SK-N-SH (cell line): ENCODE results near the gene SEMA3F. TPM values are rescaled to one million over a fixed set of nuclear protein-coding genes. Genes with fewer than 3 reads are reported as not detected.

ENCODE experiments used
- CTCF ChIA-PET: fragments of 300-600, 350-600 bp; formaldehyde crosslinking; extraction: SDS; loops from one replicate; lab custom pipeline; 2021; lab: Yijun Ruan, JAX
- POLR2A ChIA-PET: fragments of 350-600 bp; sonication (Branson Sonifier 250); formaldehyde crosslinking; extraction: SDS; loops from one replicate; lab custom pipeline; 2020; ENCODE audit warnings: antibody characterized with exemption, inconsistent platforms; lab: Yijun Ruan, JAX
- DNase-seq: peaks from one replicate; pipeline ENCODE4 v3.0.0; 2012
- H2AFZ ChIP-seq: fragments of 200-600 bp; sonication (generic); 2 replicates; pipeline ENCODE4 v1.8.1; 2016; ENCODE audit warnings: antibody characterized with exemption, mild to moderate bottlenecking, low read depth
- H3F3A ChIP-seq: fragments of 200-600 bp; sonication (generic); replicated peaks from 2 replicates; pipeline ENCODE3; 2016; ENCODE audit warnings: antibody characterized with exemption, mild to moderate bottlenecking; ENCODE audit not compliant: insufficient read depth
- H3K27ac ChIP-seq, 2 experiments: fragments of 200-500 bp in 1 of 2; fragments of 200-600 bp in 1 of 2; sonication (Bioruptor generic) in 1 of 2; sonication (generic), shearing (Covaris generic) in 1 of 2; 2 replicates each; pipeline versions ENCODE4 v1.5.1 to v1.6.1; 2014 to 2016; ENCODE audit warnings: low read depth in 2 of 2, inconsistent platforms in 1 of 2, low read length in 1 of 2, mild to moderate bottlenecking in 1 of 2, mixed read lengths in 1 of 2
- H3K27me3 ChIP-seq: fragments of 200-600 bp; sonication (generic), shearing (Covaris generic); 2 replicates; pipeline ENCODE4 v1.6.1; 2016; ENCODE audit warnings: mixed run types; ENCODE audit not compliant: insufficient read depth
- H3K36me3 ChIP-seq, 2 experiments: fragments of 200-500 bp in 1 of 2; fragments of 200-600 bp in 1 of 2; sonication (Bioruptor generic) in 1 of 2; sonication (generic) in 1 of 2; replicated peaks in 1 of 2; 2 replicates each; pipeline versions ENCODE3 to v1.5.1; 2014 to 2016; ENCODE audit warnings: low read length in 1 of 2, mild to moderate bottlenecking in 1 of 2; ENCODE audit not compliant: insufficient read depth in 2 of 2, control insufficient read depth in 1 of 2
- H3K4me1 ChIP-seq, 2 experiments: fragments of 200-500 bp in 1 of 2; fragments of 200-600 bp in 1 of 2; sonication (Bioruptor generic) in 1 of 2; sonication (generic), shearing (Covaris generic) in 1 of 2; 2 replicates each; pipeline versions ENCODE4 v1.5.1 to v1.6.1; 2014 to 2016; ENCODE audit warnings: low read depth in 1 of 2, low read length in 1 of 2, mixed run types in 1 of 2; ENCODE audit not compliant: insufficient read depth in 2 of 2, control insufficient read depth in 1 of 2
- H3K4me2 ChIP-seq: fragments of 200-600 bp; sonication (generic), shearing (Covaris generic); 2 replicates; pipeline ENCODE4 v1.6.1; 2017; ENCODE audit warnings: mixed run types
- H3K4me3 ChIP-seq, 2 experiments: fragments of 200-500 bp in 1 of 2; fragments of 200-600 bp in 1 of 2; sonication (Bioruptor generic) in 1 of 2; sonication (generic), shearing (Covaris generic) in 1 of 2; 2 replicates each; pipeline versions ENCODE4 v1.5.1 to v1.8.1; 2014 to 2016; ENCODE audit warnings: low read depth in 2 of 2, inconsistent platforms in 1 of 2, low read length in 1 of 2, mild to moderate bottlenecking in 1 of 2, mixed read lengths in 1 of 2, moderate library complexity in 1 of 2
- H3K79me2 ChIP-seq: fragments of 200-600 bp; sonication (generic); 2 replicates; pipeline ENCODE4 v1.8.1; 2017; ENCODE audit warnings: mild to moderate bottlenecking; ENCODE audit not compliant: insufficient read depth
- H3K9ac ChIP-seq: fragments of 200-600 bp; sonication (generic); 2 replicates; pipeline ENCODE4 v1.6.1; 2017; ENCODE audit warnings: mixed run types
- H3K9me2 ChIP-seq: fragments of 200-600 bp; sonication (generic); 2 replicates; pipeline ENCODE4 v1.6.1; 2017; ENCODE audit warnings: mixed run types
- H3K9me3 ChIP-seq: fragments of 200-600 bp; sonication (generic); 2 replicates; pipeline ENCODE4 v1.6.1; 2017; ENCODE audit warnings: mixed run types, mild to moderate bottlenecking, moderate library complexity
- H4K20me1 ChIP-seq: fragments of 200-600 bp; sonication (generic); 2 replicates; pipeline ENCODE4 v1.6.1; 2017; ENCODE audit warnings: mild to moderate bottlenecking, mixed run types; ENCODE audit not compliant: insufficient read depth
- CHD2 ChIP-seq: fragments of 150-350 bp; IDR thresholded peaks from 2 replicates; pipeline ENCODE4 v1.6.1; 2018; ENCODE audit warnings: low read length; ENCODE audit not compliant: partially characterized antibody
- EP300 ChIP-seq, 2 experiments: IDR thresholded peaks; 2 replicates each; pipeline versions ENCODE4 v1.4.0 to v1.6.1; 2012; ENCODE audit warnings: borderline replicate concordance in 1 of 2, low read depth in 1 of 2, low read length in 1 of 2
- GATA2 ChIP-seq: sonication (generic); formaldehyde crosslinking; IDR thresholded peaks from 2 replicates; pipeline ENCODE4 v1.5.0; 2020; ENCODE audit warnings: mild to moderate bottlenecking, missing genetic modification reagents
- MAX ChIP-seq: IDR thresholded peaks from 2 replicates; pipeline ENCODE4 v1.4.0; 2012; ENCODE audit warnings: low read depth
- NFIC ChIP-seq: IDR thresholded peaks from 2 replicates; pipeline ENCODE4 v1.4.0; 2012; ENCODE audit warnings: borderline replicate concordance
- NRF1 ChIP-seq: IDR thresholded peaks from 2 replicates; pipeline ENCODE4 v1.6.1; 2012; ENCODE audit warnings: low read depth, mild to moderate bottlenecking, low read length
- PBX3 ChIP-seq: IDR thresholded peaks from 2 replicates; pipeline ENCODE4; 2012
- REST ChIP-seq: IDR thresholded peaks from 2 replicates; pipeline ENCODE4 v1.6.1; 2012; ENCODE audit warnings: mild to moderate bottlenecking, low read depth, low read length, moderate library complexity
- RFX5 ChIP-seq: IDR thresholded peaks from 2 replicates; pipeline ENCODE4 v1.6.1; 2012; ENCODE audit warnings: mild to moderate bottlenecking, improper control_type of control experiment, low read length
- SMC3 ChIP-seq: IDR thresholded peaks from 2 replicates; pipeline ENCODE4 v1.6.1; 2012; ENCODE audit warnings: low read depth, low read length, improper control_type of control experiment
- TCF12 ChIP-seq: IDR thresholded peaks from 2 replicates; pipeline ENCODE4 v1.4.0; 2012
- TEAD4 ChIP-seq: IDR thresholded peaks from 2 replicates; pipeline ENCODE4 v1.4.0; 2012; ENCODE audit warnings: mild to moderate bottlenecking, borderline replicate concordance; ENCODE audit not compliant: insufficient read depth
- USF1 ChIP-seq: IDR thresholded peaks from 2 replicates; pipeline ENCODE4 v1.4.0; 2012; ENCODE audit warnings: low read depth, borderline replicate concordance
- YY1 ChIP-seq: IDR thresholded peaks from 2 replicates; pipeline ENCODE4 v1.4.0; 2012; ENCODE audit warnings: low read depth, mild to moderate bottlenecking
- ZBTB33 ChIP-seq: IDR thresholded peaks from 2 replicates; pipeline ENCODE4 v1.4.0; 2012; ENCODE audit warnings: low read depth, borderline replicate concordance
- WGBS: methylation state at CpG from one replicate; pipeline ENCODE4 v1.1.6; 2017; ENCODE audit warnings: low lambda C conversion rate; 5-methylcytosine and 5-hydroxymethylcytosine counted together
- polyA plus RNA-seq, 3 experiments: library from polyadenylated mRNA; depleted of rRNA; stranded (reverse); fragments of >200 nt; gene quantifications; 2 replicates each; pipeline ENCODE4 v1.2.3, GENCODE V29; 2012

SEMA3F gene
- polyA plus RNA-seq, 1 of the 3 experiments (the other 2 are of a cell fraction) = 30.4 TPM

- no peaks in the 10 kb centered on the region for H3K36me3 ChIP-seq
- POLR2A ChIA-PET = interaction anchor here (1.1 kb wide), 1 partner anchor 29 kb away, joined by 3 read pairs; no protein-coding TSS in a partner anchor
- no peaks in the 10 kb centered on the region for H3K27me3 ChIP-seq
- peak overlapping the region; percentile 69 for H3K4me2 ChIP-seq
- peaks cover 17% of the 10 kb centered on the region for H3K79me2 ChIP-seq
- no peak overlapping the region for H2AFZ ChIP-seq
- H3K4me3 ChIP-seq = no peak overlapping the region
- H4K20me1 ChIP-seq = no peaks in the 10 kb centered on the region
- H3K27ac ChIP-seq = peak overlapping the region; percentile 82
- no peak for DNase-seq
- H3K4me1 ChIP-seq = peaks cover 22 to 51% of the 10 kb centered on the region in 2 experiments; a peak in 3 of 4 replicates
- H3K9me2 ChIP-seq = no peaks in the 10 kb centered on the region
- TF ChIP-seq ZBTB33 = no peak
- no peak for TF ChIP-seq RFX5
- TF ChIP-seq NRF1 = no peak
- TF ChIP-seq REST = 0 out of 2 replicates have a peak, but pooled peaks have one; percentile 48
- peak; percentile 61; the same call in 1 of the 2 replicates for TF ChIP-seq TEAD4
- TF ChIP-seq NFIC = peak; percentile 85
- no peak for TF ChIP-seq YY1
- TF ChIP-seq PBX3 = peak; percentile 19; the same call in 1 of the 2 replicates
- TF ChIP-seq GATA2 (CRISPR knock-in tag) = no peak
- TF ChIP-seq EP300 (IDR thresholded peaks at IDR 0.05; ENCODE audit: borderline replicate concordance in 1 of 2, low read depth in 1 of 2, low read length in 1 of 2) = peak in 1 of 2 experiments; percentile 19; a peak in 1 of 4 replicates
- peak; percentile 83 for TF ChIP-seq TCF12
- TF ChIP-seq CHD2 = no peak
- peak; percentile 73 for TF ChIP-seq USF1
- TF ChIP-seq MAX = peak; percentile 87
- no peak for TF ChIP-seq SMC3
- TF ChIP-seq, all 33 proteins: peak for 8
- Histone ChIP-seq H3K9ac (peak overlapping the region; percentile 48; the same call in 1 of the 2 replicates), H3K9me3 (no peaks in the 10 kb centered on the region), H3F3A (peaks cover 18% of the 10 kb centered on the region)
- CTCF ChIA-PET = interaction anchor here (0.7 to 2.6 kb wide), 11 partner anchors 9 to 109 kb away, joined by 3 to 9 read pairs (median 4); no protein-coding TSS in a partner anchor
- WGBS = 32% methylated on average over 5 of the region's 7 CpGs
Measured at GRCh38 chr3:50164984-50165909, 10.1 kb downstream of the SEMA3F start.
